Colonic mucosa (tissue), 4 donors: ENCODE measurements around the gene ADORA1. TPM values are rescaled to one million over a fixed set of nuclear protein-coding genes. Genes with fewer than 3 reads are reported as not detected.

ENCODE experiments used
- DNase-seq: peaks from one replicate; pipeline ENCODE4 v3.0.0-alpha.2; 2020
- H3K27ac ChIP-seq: fragments of 200-600 bp; one replicate; pipeline ENCODE4 v1.8.0; 2021
- H3K27me3 ChIP-seq: fragments of 200-600 bp; one replicate; pipeline ENCODE4 v1.8.0; 2021
- H3K36me3 ChIP-seq: fragments of 200-600 bp; one replicate; pipeline ENCODE4 v1.8.0; 2021
- H3K4me1 ChIP-seq: fragments of 200-600 bp; one replicate; pipeline ENCODE4 v1.8.0; 2021; ENCODE audit warnings: mild to moderate bottlenecking
- H3K4me3 ChIP-seq: fragments of 200-600 bp; one replicate; pipeline ENCODE4 v1.8.0; 2021
- H3K9ac ChIP-seq, 2 donors: one replicate each; pipeline ENCODE4 v1.7.0; 2013; ENCODE audit warnings: control low read depth in 2 of 2, low read depth in 2 of 2, low read length in 2 of 2
- H3K9me3 ChIP-seq: fragments of 200-600 bp; one replicate; pipeline ENCODE4 v1.8.0; 2021
- intact Hi-C: fragments of 100-400 bp; cut with DNase I; formaldehyde crosslinking; loops from one replicate; pipeline ENCODE4 v1.14.1; 2022
- total RNA-seq, 2 donors: library from RNA; stranded (reverse); fragmentation: NEBNext Ultra II Directional in 1 of 2; extraction: Animal tissue kit (Norgen Biotek cat#: 25700) in 1 of 2; gene quantifications; one replicate each; pipeline ENCODE4 v1.2.1, GENCODE V29; 2021
- TF ChIP-seq, protein P1 (sequence below): fragments of 200-600 bp; IDR thresholded peaks from one replicate; pipeline ENCODE4 v1.8.0; 2022; ENCODE audit warnings: antibody characterized with exemption, mild to moderate bottlenecking
- donor health status: healthy.
- donor health status: DM: no; HTN: no; CAD: no.
- donor health status: DM: no; HTN: no; CAD: no.

ADORA1 gene
- total RNA-seq, 2 donors from 2014 or later = 0.42 to 1.6 TPM

DNA sequence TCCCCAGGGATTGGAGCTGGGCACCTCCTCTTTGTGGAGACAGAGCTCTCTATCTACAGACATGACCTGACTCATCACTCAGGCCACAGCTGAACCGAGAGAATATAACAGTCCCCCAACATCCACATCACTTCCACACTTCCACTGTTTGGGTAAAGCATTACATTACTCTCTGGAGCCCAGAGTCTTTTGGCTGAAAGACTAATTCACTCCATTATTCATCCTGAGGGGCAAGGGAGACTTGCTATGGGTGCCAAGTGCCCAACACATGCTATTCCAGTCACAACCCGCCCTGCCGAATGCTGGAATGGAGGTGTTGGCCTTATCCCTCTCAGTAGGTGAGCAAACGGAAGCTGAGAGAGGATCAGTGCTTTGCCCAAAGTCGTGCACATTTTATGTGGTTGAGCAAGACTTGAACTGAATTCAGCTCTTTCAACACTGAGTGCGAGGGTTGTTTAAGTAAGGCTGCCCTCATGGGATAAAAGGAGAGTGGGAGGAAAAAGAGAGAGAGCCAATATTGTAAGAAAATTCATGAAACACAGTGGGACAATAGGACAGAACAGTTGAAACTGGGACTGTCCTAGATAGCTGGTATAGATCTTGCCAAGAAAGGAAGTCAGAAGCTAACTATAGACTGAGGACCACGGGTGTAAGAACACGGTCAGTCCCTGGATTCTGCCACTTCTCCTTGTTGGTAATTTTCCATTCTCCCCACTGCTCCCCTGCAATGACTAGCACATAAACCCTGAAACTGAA is 72.5 kb downstream of the ADORA1 start:
- no peak overlapping the region for H3K9ac ChIP-seq
- no peak overlapping the region for H3K4me3 ChIP-seq
- H3K36me3 ChIP-seq = no peaks in the 10 kb centered on the region
- H3K4me1 ChIP-seq = no peaks in the 10 kb centered on the region
- H3K27ac ChIP-seq = peak overlapping the region; percentile 42
- DNase-seq = no peak
- H3K27me3 ChIP-seq = no peaks in the 10 kb centered on the region
- TF ChIP-seq, protein P1, sequence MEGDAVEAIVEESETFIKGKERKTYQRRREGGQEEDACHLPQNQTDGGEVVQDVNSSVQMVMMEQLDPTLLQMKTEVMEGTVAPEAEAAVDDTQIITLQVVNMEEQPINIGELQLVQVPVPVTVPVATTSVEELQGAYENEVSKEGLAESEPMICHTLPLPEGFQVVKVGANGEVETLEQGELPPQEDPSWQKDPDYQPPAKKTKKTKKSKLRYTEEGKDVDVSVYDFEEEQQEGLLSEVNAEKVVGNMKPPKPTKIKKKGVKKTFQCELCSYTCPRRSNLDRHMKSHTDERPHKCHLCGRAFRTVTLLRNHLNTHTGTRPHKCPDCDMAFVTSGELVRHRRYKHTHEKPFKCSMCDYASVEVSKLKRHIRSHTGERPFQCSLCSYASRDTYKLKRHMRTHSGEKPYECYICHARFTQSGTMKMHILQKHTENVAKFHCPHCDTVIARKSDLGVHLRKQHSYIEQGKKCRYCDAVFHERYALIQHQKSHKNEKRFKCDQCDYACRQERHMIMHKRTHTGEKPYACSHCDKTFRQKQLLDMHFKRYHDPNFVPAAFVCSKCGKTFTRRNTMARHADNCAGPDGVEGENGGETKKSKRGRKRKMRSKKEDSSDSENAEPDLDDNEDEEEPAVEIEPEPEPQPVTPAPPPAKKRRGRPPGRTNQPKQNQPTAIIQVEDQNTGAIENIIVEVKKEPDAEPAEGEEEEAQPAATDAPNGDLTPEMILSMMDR = no peak
- intact Hi-C loops = no loop called here
- no peaks in the 10 kb centered on the region for H3K9me3 ChIP-seq

DNA sequence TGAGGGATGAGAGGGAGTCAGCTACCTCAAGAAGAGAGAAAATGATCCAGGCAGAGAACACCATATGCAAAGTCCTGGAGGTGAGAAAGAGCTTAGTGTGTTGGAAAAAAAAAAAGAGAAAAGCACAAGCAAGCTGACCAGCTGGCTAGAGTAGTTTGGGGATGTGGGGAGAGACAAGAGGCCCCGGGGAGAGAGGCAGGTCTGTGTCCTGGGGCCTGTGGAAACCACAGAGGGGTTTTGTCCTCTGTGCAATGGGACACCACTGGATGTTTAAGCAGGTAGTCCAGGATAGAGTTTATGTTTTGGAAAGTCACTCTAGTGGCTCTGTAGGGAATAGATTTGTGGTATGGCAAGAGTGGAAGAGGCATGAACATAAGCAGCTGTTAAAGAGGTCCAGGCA is 73.4 kb downstream of the ADORA1 start:
- intact Hi-C loops = no loop called here
- TF ChIP-seq, protein P1 = no peak
- no peak for DNase-seq

DNA sequence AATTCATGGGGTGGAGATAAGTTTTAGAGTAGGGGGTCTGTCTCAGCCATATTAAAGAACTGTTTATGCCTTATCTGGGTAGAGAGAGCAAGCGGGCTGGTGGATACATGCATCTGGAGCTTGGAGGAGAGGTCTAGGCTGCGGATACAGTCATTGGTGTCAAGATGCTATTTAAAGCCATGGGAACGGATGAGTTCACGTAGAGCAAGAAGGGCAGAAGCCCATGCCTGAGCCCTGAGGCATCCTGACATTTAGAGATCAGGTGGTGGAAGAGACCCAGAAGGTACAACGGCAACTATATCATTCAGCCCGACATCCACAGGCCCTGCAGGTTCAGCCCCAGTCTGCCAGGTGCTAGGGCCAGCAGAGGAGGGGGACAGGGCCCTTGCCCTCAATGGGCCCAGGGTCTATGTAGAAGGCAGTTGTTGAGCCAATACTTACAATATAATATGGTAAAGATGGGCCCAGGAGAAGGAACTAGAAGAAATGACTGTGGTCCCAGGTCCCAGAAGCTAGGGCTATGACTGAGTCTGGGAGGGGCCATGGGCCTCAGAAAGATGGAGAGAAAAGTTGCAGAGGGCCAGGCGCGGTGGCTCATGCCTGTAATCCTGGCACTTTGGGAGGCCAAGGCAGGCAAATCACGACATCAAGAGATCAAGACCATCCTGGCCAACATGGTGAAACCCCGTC is 74.1 kb downstream of the ADORA1 start:
- H3K36me3 ChIP-seq = no peaks in the 10 kb centered on the region
- intact Hi-C loops = no loop called here
- H3K4me3 ChIP-seq = no peak overlapping the region
- H3K4me1 ChIP-seq = no peaks in the 10 kb centered on the region
- TF ChIP-seq, protein P1 = no peak
- H3K27ac ChIP-seq = peak overlapping the region; percentile 40
- H3K9me3 ChIP-seq = no peaks in the 10 kb centered on the region
- no peak overlapping the region for H3K9ac ChIP-seq
- DNase-seq = no peak
- H3K27me3 ChIP-seq = no peaks in the 10 kb centered on the region

More for the DNA sequence above, 73.4 kb downstream of the ADORA1 start:
- H3K36me3 ChIP-seq = no peaks in the 10 kb centered on the region
- peak overlapping the region; percentile 42 for H3K27ac ChIP-seq
- H3K4me3 ChIP-seq = no peak overlapping the region
- H3K9me3 ChIP-seq = no peaks in the 10 kb centered on the region
- H3K4me1 ChIP-seq = no peaks in the 10 kb centered on the region
- H3K27me3 ChIP-seq = no peaks in the 10 kb centered on the region
- H3K9ac ChIP-seq = no peak overlapping the region

DNA sequence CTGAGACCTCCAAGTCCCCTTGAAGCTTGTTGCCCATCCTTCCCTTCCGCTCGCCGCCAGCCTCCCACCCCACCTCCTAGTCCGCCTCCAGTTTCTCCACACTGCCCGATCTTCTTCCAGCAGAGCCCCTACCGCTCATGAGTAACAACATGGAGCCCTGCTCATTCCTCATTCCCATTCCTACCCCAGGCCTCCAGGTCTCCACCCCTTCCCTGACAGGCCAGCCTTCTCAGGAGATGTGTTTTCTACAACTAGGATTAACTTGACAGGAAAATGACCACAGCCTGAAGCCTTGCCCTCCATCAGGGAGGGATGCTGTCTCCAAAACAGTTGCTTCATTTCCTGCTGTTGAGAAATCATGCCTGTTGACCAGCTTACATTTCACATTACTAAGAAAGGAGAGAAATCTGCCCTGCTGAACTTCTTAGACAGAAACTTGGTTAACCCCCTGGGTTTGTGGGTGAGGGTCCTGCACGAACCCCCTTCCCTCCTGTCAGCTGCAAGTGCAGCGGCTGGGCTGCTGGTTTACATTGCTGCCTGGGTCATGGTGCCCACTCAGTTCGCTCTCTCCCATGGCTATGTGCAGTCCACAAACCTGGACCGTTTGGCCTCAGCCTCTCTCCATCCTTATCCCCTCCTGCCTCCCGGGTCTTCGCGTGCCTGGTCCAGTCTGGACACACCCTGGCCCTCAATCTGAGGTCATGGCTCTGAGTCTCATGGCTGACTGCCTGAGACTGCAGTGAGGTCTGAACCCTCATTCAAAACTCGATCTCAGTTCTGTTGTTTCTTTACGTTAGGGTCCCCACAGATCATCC is 75.1 kb downstream of the ADORA1 start:
- Histone ChIP-seq H3K36me3 (no peaks in the 10 kb centered on the region), H3K4me3 (no peak overlapping the region), H3K9ac (peak overlapping the region in 1 of 2 donors; percentile 7), H3K9me3 (no peaks in the 10 kb centered on the region), H3K27me3 (no peaks in the 10 kb centered on the region), H3K27ac (peak overlapping the region; percentile 65), H3K4me1 (no peaks in the 10 kb centered on the region)
- TF ChIP-seq, protein P1 = no peak
- DNase-seq = peak; percentile 49
- intact Hi-C loops = no loop called here

DNA sequence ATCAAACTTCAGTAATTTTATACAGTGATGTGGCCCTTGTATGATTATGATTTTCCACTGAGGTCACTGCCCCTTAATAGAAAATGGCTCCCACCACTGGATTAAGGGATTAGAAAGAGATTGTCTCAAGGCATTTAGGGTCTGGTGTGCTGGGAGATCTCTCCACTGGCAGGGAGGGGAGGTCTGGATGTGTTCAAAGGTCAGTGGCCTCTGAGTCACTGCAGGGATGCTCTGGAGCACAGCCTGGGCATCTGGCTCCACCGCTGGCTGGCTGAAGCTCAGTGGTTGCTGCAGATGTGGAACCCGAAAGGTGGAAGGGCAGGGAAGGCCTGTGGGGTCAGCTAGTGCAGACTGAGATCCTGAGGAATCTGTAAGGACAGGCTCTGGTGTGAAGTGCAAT is 77.2 kb downstream of the ADORA1 start:
- Histone ChIP-seq H3K27ac (no peak overlapping the region), H3K9ac (no peak overlapping the region), H3K27me3 (no peaks in the 10 kb centered on the region), H3K4me3 (no peak overlapping the region), H3K4me1 (no peaks in the 10 kb centered on the region), H3K36me3 (no peaks in the 10 kb centered on the region), H3K9me3 (no peaks in the 10 kb centered on the region)
- intact Hi-C loops = no loop called here
- no peak for DNase-seq
- TF ChIP-seq, protein P1 = no peak
